CD4-positive, alpha-beta memory T cell (primary cell): ENCODE data around the gene ERC1. TPM values are rescaled to one million over a fixed set of nuclear protein-coding genes. Genes with fewer than 3 reads are reported as not detected.

ENCODE experiments used
- CTCF ChIA-PET: fragments of 350-600 bp; sonication (Branson Sonifier 250); formaldehyde crosslinking; loops from one replicate; lab custom pipeline; 2021; ENCODE audit warnings: inconsistent platforms; ENCODE audit not compliant: partially characterized antibody; lab: Charles Lee
- POLR2A ChIA-PET: fragments of 350-600 bp; sonication (Branson Sonifier 250); formaldehyde crosslinking; loops from one replicate; lab custom pipeline; 2021; ENCODE audit not compliant: partially characterized antibody; lab: Charles Lee
- DNase-seq, 5 donors: peaks; one replicate each; pipeline versions ENCODE4 v3.0.0 to v3.0.0-alpha.2; 2020 to 2022; ENCODE audit warnings: mixed read lengths in 1 of 5
- H3K27ac ChIP-seq: one replicate; pipeline ENCODE4 v1.7.0; 2013; ENCODE audit warnings: low read depth, low read length
- H3K27me3 ChIP-seq: 2 replicates; pipeline ENCODE4 v1.7.0; 2013; ENCODE audit warnings: mild to moderate bottlenecking, low read length, moderate library complexity; ENCODE audit not compliant: insufficient read depth
- H3K36me3 ChIP-seq: 2 replicates; pipeline ENCODE4 v1.7.0; 2013; ENCODE audit warnings: mild to moderate bottlenecking, low read length, moderate library complexity; ENCODE audit not compliant: insufficient read depth
- H3K4me1 ChIP-seq: 2 replicates; pipeline ENCODE4 v1.7.0; 2013; ENCODE audit warnings: mild to moderate bottlenecking, low read length, moderate library complexity; ENCODE audit not compliant: insufficient read depth
- H3K4me3 ChIP-seq, 2 donors: one replicate each; pipeline ENCODE4 v1.7.0; 2013; ENCODE audit warnings: low read length in 2 of 2, mild to moderate bottlenecking in 1 of 2
- H3K9me3 ChIP-seq, 2 donors: one replicate each; pipeline ENCODE4 v1.7.0; 2013; ENCODE audit warnings: low read length in 2 of 2, control low read depth in 1 of 2; ENCODE audit not compliant: control insufficient read depth in 1 of 2
- H3K27ac Mint-ChIP-seq, 7 donors: one replicate each; pipeline ENCODE4 v1.8.0; 2020 to 2021; ENCODE audit warnings: mixed read lengths in 7 of 7, mild to moderate bottlenecking in 6 of 7, inconsistent platforms in 3 of 7, moderate library complexity in 3 of 7
- H3K27me3 Mint-ChIP-seq, 2 donors: one replicate each; pipeline ENCODE4 v1.8.0; 2020 to 2021; ENCODE audit warnings: mixed read lengths in 2 of 2
- H3K36me3 Mint-ChIP-seq, 2 donors: one replicate each; pipeline ENCODE4 v1.8.0; 2020 to 2021; ENCODE audit warnings: mixed read lengths in 2 of 2, inconsistent platforms in 1 of 2, mild to moderate bottlenecking in 1 of 2
- H3K4me1 Mint-ChIP-seq, 4 donors: one replicate each; pipeline ENCODE4 v1.8.0; 2020 to 2021; ENCODE audit warnings: mixed read lengths in 4 of 4, mild to moderate bottlenecking in 1 of 4
- H3K4me3 Mint-ChIP-seq, 8 donors: one replicate each; pipeline ENCODE4 v1.8.0; 2020 to 2021; ENCODE audit warnings: mixed read lengths in 8 of 8, mild to moderate bottlenecking in 7 of 8, moderate library complexity in 6 of 8, inconsistent platforms in 3 of 8
- H3K9me3 Mint-ChIP-seq, 8 donors: one replicate each; pipeline ENCODE4 v1.8.0; 2020 to 2021; ENCODE audit warnings: mixed read lengths in 8 of 8, mild to moderate bottlenecking in 5 of 8, inconsistent platforms in 3 of 8, moderate library complexity in 1 of 8
- intact Hi-C: fragments of 100-400 bp; cut with micrococcal nuclease; formaldehyde crosslinking; loops from one replicate; pipeline ENCODE4 v1.15.1; 2023
- polyA plus RNA-seq, 2 donors: library from polyadenylated mRNA; unstranded; fragments of 300-500 nt; fragmentation: Illumina TruSeq; gene quantifications; one replicate each; pipeline ENCODE4 v1.2.3, GENCODE V29; 2021
- total RNA-seq, 2 experiments: library from RNA; stranded (reverse); gene quantifications; one replicate each; pipeline ENCODE4 v1.2.3, GENCODE V29; 2021

The ERC1 gene
- total and polyA plus RNA-seq, 4 experiments from 2014 or later: 4.0 to 41.7 (median 28.7) TPM

- POLR2A ChIA-PET: no interaction called here
- Mint-ChIP-seq H3K4me1 (peaks cover 9 to 20% (median 14%) of the 10 kb centered on the region in 4 donors), H3K36me3 (no peaks in the 10 kb centered on the region), H3K9me3 (no peaks in the 10 kb centered on the region), H3K27ac (no peak overlapping the region), H3K27me3 (peaks cover 45 to 52% of the 10 kb centered on the region in 2 donors), H3K4me3 (peak overlapping the region in 1 of 8 donors; percentile 2)
- intact Hi-C loops: no loop called here
- Histone ChIP-seq H3K9me3 (no peaks in the 10 kb centered on the region), H3K27ac (no peak overlapping the region), H3K36me3 (no peaks in the 10 kb centered on the region), H3K4me1 (peaks cover 16% of the 10 kb centered on the region), H3K4me3 (no peak overlapping the region), H3K27me3 (peaks cover 28% of the 10 kb centered on the region)
- DNase-seq: no peak
- CTCF ChIA-PET: interaction anchor here (0.6 kb wide), 1 partner anchor 12 kb away, joined by 4 read pairs; no protein-coding TSS in a partner anchor
These were observed 536.8 kb downstream of the ERC1 start for GRCh38 chr12:1527789-1528188.

- peaks cover 46 to 57% of the 10 kb centered on the region in 2 donors for H3K27me3 Mint-ChIP-seq
- H3K36me3 Mint-ChIP-seq: no peaks in the 10 kb centered on the region
- H3K27ac Mint-ChIP-seq: no peak overlapping the region
- POLR2A ChIA-PET: interaction anchor here (1.3 kb wide), 1 partner anchor 65 kb away, joined by 3 read pairs; the partner anchor contains the start of gene FBXL14
- peak overlapping the region in 2 of 8 donors; percentile 3 to 59 for H3K4me3 Mint-ChIP-seq
- Histone ChIP-seq H3K27me3 (peaks cover 28% of the 10 kb centered on the region), H3K4me3 (no peak overlapping the region), H3K9me3 (no peaks in the 10 kb centered on the region), H3K27ac (no peak overlapping the region), H3K4me1 (peaks cover 26% of the 10 kb centered on the region), H3K36me3 (no peaks in the 10 kb centered on the region)
- intact Hi-C loops: no loop called here
- H3K4me1 Mint-ChIP-seq: peaks cover 18 to 30% (median 23%) of the 10 kb centered on the region in 4 donors
- no peak for DNase-seq
- CTCF ChIA-PET: interaction anchor here (1.0 kb wide), 1 partner anchor 411 kb away, joined by 3 read pairs; no protein-coding TSS in a partner anchor
- H3K9me3 Mint-ChIP-seq: no peaks in the 10 kb centered on the region
These were observed 537.8 kb downstream of the ERC1 start for GRCh38 chr12:1528791-1529190.

GRCh38 chr12:1529228-1529861 lies 538.3 kb downstream of the ERC1 start:
- H3K27me3 Mint-ChIP-seq: peaks cover 43 to 54% of the 10 kb centered on the region in 2 donors
- peaks cover 19 to 34% (median 26%) of the 10 kb centered on the region in 4 donors for H3K4me1 Mint-ChIP-seq
- no peaks in the 10 kb centered on the region for H3K9me3 ChIP-seq
- H3K4me3 Mint-ChIP-seq: peak overlapping the region; percentile 80 to 92 (median 85)
- intact Hi-C loops: no loop called here
- peak overlapping the region in 2 of 7 donors; percentile 32 to 62 for H3K27ac Mint-ChIP-seq
- ChIA-PET POLR2A (interaction anchor here (1.3 kb wide), 1 partner anchor 64 kb away, joined by 3 read pairs; the partner anchor contains the start of gene FBXL14), CTCF (interaction anchor here (1.0 kb wide), 1 partner anchor 412 kb away, joined by 3 read pairs; no protein-coding TSS in a partner anchor)
- no peaks in the 10 kb centered on the region for H3K9me3 Mint-ChIP-seq
- peaks cover 24% of the 10 kb centered on the region for H3K27me3 ChIP-seq
- no peak for DNase-seq
- H3K4me3 ChIP-seq: no peak overlapping the region
- H3K36me3 Mint-ChIP-seq: no peaks in the 10 kb centered on the region
- H3K27ac ChIP-seq: no peak overlapping the region
- H3K4me1 ChIP-seq: peaks cover 31% of the 10 kb centered on the region
- no peaks in the 10 kb centered on the region for H3K36me3 ChIP-seq

- ChIA-PET CTCF (no interaction called here), POLR2A (interaction anchor here (1.3 kb wide), 1 partner anchor 64 kb away, joined by 3 read pairs; the partner anchor contains the start of gene FBXL14)
- H3K36me3 ChIP-seq: no peaks in the 10 kb centered on the region
- Mint-ChIP-seq H3K36me3 (no peaks in the 10 kb centered on the region), H3K27ac (peak overlapping the region in 1 of 7 donors; percentile 62), H3K4me1 (peaks cover 19 to 34% (median 26%) of the 10 kb centered on the region in 4 donors), H3K27me3 (peaks cover 43 to 54% of the 10 kb centered on the region in 2 donors), H3K4me3 (peak overlapping the region; percentile 80 to 92 (median 85)), H3K9me3 (no peaks in the 10 kb centered on the region)
- H3K27ac ChIP-seq: no peak overlapping the region
- H3K4me3 ChIP-seq: no peak overlapping the region
- peak in 1 of 5 donors; percentile 7 for DNase-seq
- intact Hi-C loops: loop anchor here (5.0 kb wide), 2 partner anchors 62 to 77 kb away; partner anchors contain the start of gene FBXL14
- H3K9me3 ChIP-seq: no peaks in the 10 kb centered on the region
- peaks cover 37% of the 10 kb centered on the region for H3K4me1 ChIP-seq
- peaks cover 24% of the 10 kb centered on the region for H3K27me3 ChIP-seq
These were observed 539.0 kb downstream of the ERC1 start for GRCh38 chr12:1529862-1530591.

- Mint-ChIP-seq H3K4me1 (peaks cover 19 to 34% (median 26%) of the 10 kb centered on the region in 4 donors), H3K4me3 (no peak overlapping the region), H3K9me3 (no peaks in the 10 kb centered on the region), H3K36me3 (no peaks in the 10 kb centered on the region), H3K27me3 (peaks cover 40 to 50% of the 10 kb centered on the region in 2 donors), H3K27ac (no peak overlapping the region)
- ChIA-PET CTCF (interaction anchor here (0.9 kb wide), 1 partner anchor 413 kb away, joined by 5 read pairs; no protein-coding TSS in a partner anchor), POLR2A (no interaction called here)
- peaks cover 30% of the 10 kb centered on the region for H3K27me3 ChIP-seq
- peak in 1 of 5 donors; percentile 15 for DNase-seq
- H3K36me3 ChIP-seq: no peaks in the 10 kb centered on the region
- intact Hi-C loops: loop anchor here (5.0 kb wide), 2 partner anchors 62 to 77 kb away; partner anchors contain the start of gene FBXL14
- H3K9me3 ChIP-seq: no peaks in the 10 kb centered on the region
- no peak overlapping the region for H3K4me3 ChIP-seq
- H3K27ac ChIP-seq: no peak overlapping the region
- H3K4me1 ChIP-seq: peaks cover 37% of the 10 kb centered on the region
These were observed 539.6 kb downstream of the ERC1 start for GRCh38 chr12:1530592-1531152.

GRCh38 chr12:1531153-1531653 lies 540.2 kb downstream of the ERC1 start:
- Histone ChIP-seq H3K27me3 (peaks cover 34% of the 10 kb centered on the region), H3K9me3 (no peaks in the 10 kb centered on the region), H3K27ac (no peak overlapping the region), H3K36me3 (no peaks in the 10 kb centered on the region), H3K4me3 (peak overlapping the region in 1 of 2 donors; percentile 19), H3K4me1 (peaks cover 37% of the 10 kb centered on the region)
- intact Hi-C loops: loop anchor here (5.0 kb wide), 2 partner anchors 61 to 76 kb away; partner anchors contain the start of gene FBXL14
- DNase-seq: peak in 1 of 5 donors; percentile 19
- Mint-ChIP-seq H3K27ac (no peak overlapping the region), H3K27me3 (peaks cover 42 to 52% of the 10 kb centered on the region in 2 donors), H3K4me3 (peak overlapping the region; percentile 63 to 91 (median 77)), H3K36me3 (no peaks in the 10 kb centered on the region), H3K4me1 (peaks cover 19 to 34% (median 26%) of the 10 kb centered on the region in 4 donors), H3K9me3 (no peaks in the 10 kb centered on the region)
- ChIA-PET CTCF (interaction anchor here (0.9 kb wide), 1 partner anchor 413 kb away, joined by 5 read pairs; no protein-coding TSS in a partner anchor), POLR2A (no interaction called here)
